Keratinocyte (primary cell): ENCODE results near the gene PNLIPRP3.

Experiments
- CTCF ChIP-seq, 3 experiments: IDR thresholded peaks in 1 of 3; conservative IDR thresholded peaks in 1 of 3; optimal IDR thresholded peaks in 1 of 3; 2 replicates in 2 of 3; 3 replicates in 1 of 3; pipeline versions ENCODE3 to v1.5.1; 2011; ENCODE audit warnings: low read length in 3 of 3, mild to moderate bottlenecking in 3 of 3, moderate library complexity in 2 of 3, control low read depth in 1 of 3, inconsistent platforms in 1 of 3; ENCODE audit not compliant: insufficient read depth in 2 of 3; ENCODE audit errors: extremely low read depth in 1 of 3
- EZH2 ChIP-seq: IDR thresholded peaks from one replicate; pipeline ENCODE4 v1.6.1; 2012; ENCODE audit warnings: inconsistent platforms, mild to moderate bottlenecking, low read length, moderate library complexity

DNA sequence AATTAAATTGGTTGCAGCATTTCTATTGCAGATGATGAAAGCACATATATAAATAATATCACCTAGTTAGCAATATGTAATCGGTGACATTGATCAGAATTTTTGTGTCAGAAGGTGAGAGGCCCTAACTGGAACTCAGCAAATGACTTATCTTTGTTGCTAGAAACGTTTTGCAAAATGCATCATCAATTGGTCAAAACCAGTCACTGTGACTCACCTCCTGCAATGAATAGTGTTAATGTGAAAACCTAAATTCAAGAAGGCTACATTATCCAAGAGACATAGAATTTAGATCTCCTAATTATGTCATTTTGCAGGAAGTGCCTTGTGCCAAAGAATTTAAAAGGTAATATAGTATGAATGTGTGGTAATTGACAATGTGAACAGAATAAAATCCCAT, 9.8 kb upstream of the PNLIPRP3 start:
- TF ChIP-seq EZH2 (no peak), CTCF (optimal IDR thresholded peaks at IDR 0.05 in 1 of 3, IDR thresholded peaks at IDR 0.05 in 1 of 3, conservative IDR thresholded peaks at IDR 0.05 in 1 of 3; ENCODE audit: extremely low read depth in 1 of 3, insufficient read depth in 2 of 3, low read length in 3 of 3) (no peak)
